ENCODE data around the gene RAB7A.

DNA sequence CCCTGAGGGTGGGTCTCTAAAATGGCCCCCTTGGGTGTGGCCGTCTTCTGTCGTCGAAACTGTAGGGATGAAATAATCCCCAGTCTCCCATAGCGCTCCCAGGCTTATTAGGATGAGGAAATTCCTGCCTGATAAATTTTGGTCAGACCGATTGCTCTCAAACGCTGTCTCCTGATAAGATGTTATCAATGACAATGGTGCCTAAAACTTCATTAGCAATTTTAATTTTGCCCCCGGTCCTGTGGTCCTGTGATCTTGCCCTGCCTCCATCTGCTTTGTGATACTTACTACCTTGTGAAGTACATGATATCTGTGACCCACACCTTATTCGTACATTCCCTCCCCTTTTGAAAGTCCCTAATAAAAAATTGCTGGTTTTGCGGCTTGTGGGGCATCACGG, 5.1 kb upstream of the RAB7A start:
- no peak for TF ChIP-seq POLR2A (IDR thresholded peaks at IDR 0.05)
- TF ChIP-seq, protein P1, sequence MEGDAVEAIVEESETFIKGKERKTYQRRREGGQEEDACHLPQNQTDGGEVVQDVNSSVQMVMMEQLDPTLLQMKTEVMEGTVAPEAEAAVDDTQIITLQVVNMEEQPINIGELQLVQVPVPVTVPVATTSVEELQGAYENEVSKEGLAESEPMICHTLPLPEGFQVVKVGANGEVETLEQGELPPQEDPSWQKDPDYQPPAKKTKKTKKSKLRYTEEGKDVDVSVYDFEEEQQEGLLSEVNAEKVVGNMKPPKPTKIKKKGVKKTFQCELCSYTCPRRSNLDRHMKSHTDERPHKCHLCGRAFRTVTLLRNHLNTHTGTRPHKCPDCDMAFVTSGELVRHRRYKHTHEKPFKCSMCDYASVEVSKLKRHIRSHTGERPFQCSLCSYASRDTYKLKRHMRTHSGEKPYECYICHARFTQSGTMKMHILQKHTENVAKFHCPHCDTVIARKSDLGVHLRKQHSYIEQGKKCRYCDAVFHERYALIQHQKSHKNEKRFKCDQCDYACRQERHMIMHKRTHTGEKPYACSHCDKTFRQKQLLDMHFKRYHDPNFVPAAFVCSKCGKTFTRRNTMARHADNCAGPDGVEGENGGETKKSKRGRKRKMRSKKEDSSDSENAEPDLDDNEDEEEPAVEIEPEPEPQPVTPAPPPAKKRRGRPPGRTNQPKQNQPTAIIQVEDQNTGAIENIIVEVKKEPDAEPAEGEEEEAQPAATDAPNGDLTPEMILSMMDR (IDR thresholded peaks at IDR 0.05) = no peak
